H1 (cell line): ENCODE data around the gene APBA3. TPM values are rescaled to one million over a fixed set of nuclear protein-coding genes. Genes with fewer than 3 reads are reported as not detected.

Source experiments
- BRCA1 ChIP-seq: IDR thresholded peaks from 2 replicates; pipeline ENCODE4 v1.6.1; 2012; ENCODE audit warnings: low read depth, low read length, improper control_type of control experiment
- E2F6 ChIP-seq: IDR thresholded peaks from 2 replicates; pipeline ENCODE4 v1.6.1; 2012; ENCODE audit warnings: inconsistent platforms
- SP4 ChIP-seq: IDR thresholded peaks from 2 replicates; pipeline ENCODE4 v1.6.1; 2012; ENCODE audit warnings: low read length, inconsistent platforms
- polyA plus RNA-seq, 7 experiments: library from polyadenylated mRNA; depleted of rRNA in 3 of 7; stranded (reverse) in 5 of 7; unstranded in 2 of 7; fragments of >200 nt in 5 of 7; fragments of 200-250 nt in 2 of 7; gene quantifications; 1 replicate in 5 of 7; 2 replicates in 1 of 7; 4 replicates in 1 of 7; pipeline versions ENCODE4 v1.2.1 to v1.2.3, GENCODE V29; 2011 to 2013; ENCODE audit warnings: missing spikeins in 2 of 7, mixed read lengths in 2 of 7
- total RNA-seq: library from RNA; stranded (reverse); fragmentation: NEBNext Ultra II Directional; extraction: Animal tissue kit (Norgen Biotek cat#: 25700); gene quantifications from 2 replicates; pipeline ENCODE4 v1.2.1, GENCODE V29; 2021

The APBA3 gene
- total and polyA plus RNA-seq, 2 of the 8 experiments (the other 6 are each of a cell fraction or from before 2014, with no cell fraction given) = 21.4 to 36.9 TPM

- TF ChIP-seq SP4 (no peak), E2F6 (no peak), BRCA1 (no peak)
These were observed 19.4 kb upstream of the APBA3 start (continued) for GRCh38 chr19:3780786-3781304.
